Measurements from ENCODE around the gene PSMD5.

GRCh38 chr9:120857902-120858301, 15.2 kb upstream of the PSMD5 start:
- TF ChIP-seq EZH2 (IDR thresholded peaks at IDR 0.05; ENCODE audit: low read depth) (no peak), CTCF (conservative IDR thresholded peaks at IDR 0.05) (no peak)

Data from PC-9 (cell line).